NCI-H524 (cell line): Measurements from ENCODE around the gene HSPB9.
"Not testable (repeated sequence)": the region's sequence is repeated elsewhere in the genome, so short reads cannot be mapped to it uniquely, and the experiment has no call there.

ENCODE experiments used
- DNase-seq, 2 experiments: peaks; one replicate each; lab custom pipeline; 2025; lab: John Stamatoyannopoulos, UW

Gene HSPB9

DNA sequence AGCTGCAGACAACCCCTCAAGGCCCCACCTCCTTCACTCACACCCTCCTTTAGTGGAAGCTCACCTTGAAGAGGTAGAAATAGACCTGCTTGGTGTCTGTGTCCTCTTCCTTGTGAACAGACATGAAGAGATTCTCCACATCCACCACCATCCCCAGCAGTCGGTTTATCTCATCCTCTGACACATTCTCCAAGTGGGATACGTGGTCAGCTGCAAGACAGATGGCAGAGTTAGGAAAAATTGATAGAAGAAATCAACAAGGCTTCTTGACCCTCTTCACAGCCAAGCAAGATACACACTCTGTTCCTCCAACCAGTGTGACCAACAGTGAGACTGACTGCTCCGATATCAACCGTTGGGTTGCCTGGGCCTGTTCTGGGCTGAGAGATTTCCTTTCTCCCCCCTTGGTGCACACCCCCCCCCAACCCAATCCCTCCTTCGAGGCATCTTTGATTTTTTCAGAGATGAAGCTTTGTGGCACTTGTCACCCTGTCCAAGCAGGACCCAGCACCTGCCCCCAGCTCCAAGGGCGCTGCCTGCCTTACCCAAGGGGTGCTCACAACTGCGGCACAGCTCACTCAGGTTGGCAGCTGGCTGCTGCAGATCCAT, 2.3 kb upstream of the HSPB9 start:
- no peak for DNase-seq

DNA sequence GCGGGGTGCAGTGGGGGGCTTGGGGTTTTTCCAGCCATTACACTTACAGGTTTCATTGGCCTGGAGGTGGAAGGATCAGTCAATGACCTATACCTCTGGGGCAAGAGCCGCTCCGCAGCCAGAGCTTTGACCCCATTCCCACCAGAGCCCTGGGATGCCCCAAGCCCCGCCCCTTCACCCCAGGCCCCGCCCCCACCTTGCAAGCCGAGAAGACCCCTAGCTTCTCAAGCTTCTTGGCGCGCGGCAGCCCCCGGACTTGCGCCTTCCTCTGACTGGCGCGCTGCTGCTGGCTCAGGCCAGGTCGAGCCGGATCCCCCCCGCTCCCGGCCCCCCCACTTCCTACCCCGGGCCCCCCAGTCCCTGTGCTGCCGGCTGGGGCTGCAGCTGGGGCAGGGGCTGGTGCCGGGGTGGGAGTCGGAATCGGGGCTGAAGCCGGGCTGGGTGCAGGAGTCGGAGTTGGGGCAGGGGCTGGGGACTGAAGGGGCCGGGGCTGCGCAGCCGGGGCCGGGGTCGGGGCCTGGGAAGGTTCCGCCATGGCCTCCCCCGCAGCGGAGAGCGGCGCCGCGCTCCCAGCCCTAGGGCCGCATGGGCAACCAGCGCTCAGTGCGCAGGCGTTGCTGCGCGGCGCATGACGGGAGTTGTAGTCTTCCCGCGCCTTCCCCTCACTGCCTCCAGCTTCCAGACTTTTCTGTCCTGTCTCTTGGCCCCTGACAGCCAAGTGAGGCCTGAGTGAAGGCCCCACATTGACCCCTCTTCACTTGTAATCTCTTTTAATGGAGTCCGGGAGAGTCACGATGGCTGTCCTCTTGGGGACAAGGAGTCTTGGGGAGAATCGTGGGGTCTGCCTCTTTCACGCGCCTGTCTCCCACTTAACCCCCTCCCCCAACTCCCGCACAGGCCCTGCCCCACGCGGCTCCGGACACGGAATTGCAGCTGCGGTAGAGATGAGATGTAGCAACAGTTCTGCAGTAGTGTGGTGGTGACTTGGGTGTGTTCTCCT, 1.5 kb upstream of the HSPB9 start, which contains the start of gene KAT2A:
Gene KAT2A (minus strand): TSS at position 598 of the 1,000 bp plus-strand sequence. CDS start 63 bp downstream, at position 535.
- peak; percentile 70 to 85 for DNase-seq

DNA sequence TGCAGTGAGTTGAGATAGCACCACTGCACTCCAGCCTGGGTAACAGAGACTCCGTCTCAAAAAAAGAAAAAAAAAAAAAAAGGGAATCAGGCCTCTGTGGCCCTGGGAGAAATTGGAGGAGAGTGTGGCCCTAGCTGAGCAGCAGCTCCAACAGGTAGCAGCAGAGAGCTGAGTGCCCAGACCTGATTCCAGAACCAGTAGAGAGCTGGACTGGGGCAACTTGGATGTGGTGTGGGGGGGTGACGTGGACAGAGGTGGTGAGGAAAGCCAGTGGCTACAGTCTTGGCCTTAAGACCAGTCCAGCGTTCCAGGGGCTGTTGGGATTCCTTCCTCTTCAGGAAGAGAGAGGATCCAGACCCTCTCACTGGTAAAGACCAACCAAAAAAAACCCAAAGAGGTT, 1.7 kb downstream of the HSPB9 start:
- DNase-seq: no peak

DNA sequence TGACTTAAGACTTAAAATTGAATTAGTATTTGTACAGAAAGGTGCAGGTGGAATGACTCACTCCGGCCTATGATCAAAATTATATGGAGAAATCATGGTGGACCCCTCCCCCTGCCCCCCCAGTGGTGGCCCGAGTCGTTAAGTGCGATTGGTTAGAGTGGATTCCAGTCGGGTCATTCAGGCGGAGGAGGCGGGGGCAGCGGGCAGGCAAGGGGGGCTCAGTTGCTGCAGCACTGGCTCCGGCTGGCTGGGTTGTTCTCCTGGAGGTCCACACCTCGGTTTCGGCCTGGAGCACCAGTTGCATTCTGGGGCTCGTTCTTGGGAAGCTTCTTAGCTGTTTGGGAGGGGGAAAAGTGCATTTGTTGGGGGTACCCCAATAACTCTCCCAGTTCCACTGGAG, 3.0 kb downstream of the HSPB9 start:
- no peak for DNase-seq

DNA sequence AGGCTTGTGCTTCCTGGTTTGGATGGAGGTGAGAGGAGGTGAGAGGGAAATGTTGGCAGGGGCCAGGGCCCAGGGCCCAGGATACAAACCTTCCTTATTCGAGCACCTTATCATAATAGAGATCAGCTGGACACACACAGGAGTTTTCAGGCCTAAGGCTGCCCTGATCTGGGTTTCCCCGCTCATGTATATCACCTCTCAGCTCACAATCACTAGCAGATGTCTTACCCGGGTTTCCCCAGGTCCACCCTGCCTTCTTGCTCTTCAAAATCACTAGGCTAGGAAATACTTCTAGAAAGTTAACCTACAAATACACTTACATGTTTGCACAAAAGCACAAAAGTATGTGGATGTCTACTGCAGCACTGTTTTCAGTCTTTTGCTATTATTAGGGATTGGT, 4.2 kb downstream of the HSPB9 start:
- no peak for DNase-seq

DNA sequence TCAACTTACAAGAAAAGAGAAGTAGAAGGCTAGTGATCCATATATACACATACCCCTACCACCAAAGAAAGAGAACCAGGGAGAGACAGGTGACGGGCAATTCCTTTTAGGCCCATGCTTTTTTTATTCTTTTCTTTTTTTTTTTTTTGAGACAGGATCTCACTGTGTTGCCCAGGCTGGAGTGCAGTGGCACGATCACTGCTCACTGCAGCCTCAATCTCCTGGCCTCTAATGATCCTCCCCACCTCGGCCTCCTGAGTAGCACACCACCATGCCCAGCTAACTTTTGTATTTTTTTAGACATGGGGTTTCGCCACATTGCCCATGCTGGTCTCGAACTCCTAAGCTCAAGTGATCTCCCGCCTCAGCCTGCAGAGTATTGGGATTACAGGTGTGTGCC, 4.8 kb downstream of the HSPB9 start:
- no peak for DNase-seq

DNA sequence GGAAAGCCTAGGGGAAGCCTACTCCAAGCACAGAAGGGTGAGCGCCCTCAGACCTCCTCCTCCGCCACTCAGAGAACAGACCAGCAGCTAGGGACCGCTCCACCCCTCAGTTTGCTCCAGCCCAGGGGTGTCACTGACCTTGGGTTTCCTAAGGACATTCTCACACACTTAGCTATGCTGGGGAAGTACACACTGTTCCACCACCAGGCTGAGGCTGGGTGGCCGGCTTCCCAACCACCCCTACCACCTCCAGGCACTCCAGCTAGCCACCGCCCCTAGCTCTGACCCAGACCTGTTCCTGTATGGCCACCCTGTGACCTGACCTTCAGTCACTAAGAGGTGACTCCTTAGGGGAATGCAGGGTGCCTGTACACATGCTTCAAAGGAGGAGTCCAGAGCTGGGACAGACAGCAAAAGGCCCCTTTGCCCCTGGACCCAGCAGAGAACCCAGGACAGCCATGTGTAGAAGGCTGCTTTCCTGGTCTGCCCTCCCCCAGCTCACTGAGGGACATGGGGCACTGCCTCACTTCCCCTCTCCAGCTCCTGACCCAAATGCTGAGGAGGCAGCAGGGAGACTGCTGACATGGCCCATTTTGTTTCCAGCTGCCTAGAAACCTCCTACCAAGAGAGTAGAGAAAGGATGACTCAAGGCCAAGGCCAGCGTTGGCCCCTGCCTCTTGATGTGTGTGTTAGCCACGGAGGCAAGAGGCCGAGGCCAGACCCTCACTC, 6.7 kb downstream of the HSPB9 start:
- DNase-seq: no peak

DNA sequence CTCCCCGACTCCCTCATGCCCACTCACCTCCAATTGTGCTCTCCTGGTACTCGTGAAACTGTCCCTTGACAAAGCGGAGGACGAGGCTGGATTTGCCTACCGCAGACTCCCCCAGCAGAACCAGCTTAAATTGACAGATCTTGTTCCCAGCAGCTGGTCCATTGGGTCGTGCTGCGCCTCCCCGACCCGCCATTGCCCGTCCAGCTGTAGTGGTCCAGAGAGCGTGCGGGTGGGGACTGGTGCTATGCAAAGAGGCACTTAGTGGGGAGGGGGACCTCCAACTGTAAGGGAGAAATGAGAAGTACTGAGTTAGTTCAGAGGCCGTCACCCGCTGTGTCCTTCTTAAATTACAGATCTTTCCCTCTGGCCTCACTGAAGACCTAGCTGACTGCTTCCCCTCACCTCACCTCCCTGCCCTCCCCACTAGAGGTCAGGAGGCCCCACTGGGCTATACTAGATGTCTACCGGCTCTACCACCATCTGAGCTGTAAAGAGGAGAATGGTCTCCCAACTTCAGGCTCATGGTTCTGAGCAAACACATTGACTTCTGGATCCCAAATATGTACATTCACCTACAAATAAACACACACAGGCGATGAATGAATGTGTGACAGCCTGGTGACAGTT, 7.8 kb downstream of the HSPB9 start:
- no peak for DNase-seq

DNA sequence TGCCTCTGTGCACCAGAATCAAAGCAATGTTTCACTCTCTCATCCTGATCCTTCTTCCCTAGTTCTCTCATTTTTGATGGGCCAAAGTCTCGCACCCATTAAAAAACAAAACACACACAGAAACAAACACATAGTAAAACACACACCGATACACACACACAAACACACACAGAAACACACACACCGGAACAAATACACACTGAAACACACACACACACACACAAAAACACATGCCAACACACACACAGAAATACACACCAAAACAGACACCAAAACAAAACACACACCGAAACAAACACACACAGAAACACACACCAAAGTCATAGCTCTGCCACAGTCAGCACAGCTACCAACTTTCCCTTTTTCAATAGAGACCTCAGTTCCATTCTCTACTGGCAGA, 8.6 kb downstream of the HSPB9 start:
- DNase-seq: no peak

DNA sequence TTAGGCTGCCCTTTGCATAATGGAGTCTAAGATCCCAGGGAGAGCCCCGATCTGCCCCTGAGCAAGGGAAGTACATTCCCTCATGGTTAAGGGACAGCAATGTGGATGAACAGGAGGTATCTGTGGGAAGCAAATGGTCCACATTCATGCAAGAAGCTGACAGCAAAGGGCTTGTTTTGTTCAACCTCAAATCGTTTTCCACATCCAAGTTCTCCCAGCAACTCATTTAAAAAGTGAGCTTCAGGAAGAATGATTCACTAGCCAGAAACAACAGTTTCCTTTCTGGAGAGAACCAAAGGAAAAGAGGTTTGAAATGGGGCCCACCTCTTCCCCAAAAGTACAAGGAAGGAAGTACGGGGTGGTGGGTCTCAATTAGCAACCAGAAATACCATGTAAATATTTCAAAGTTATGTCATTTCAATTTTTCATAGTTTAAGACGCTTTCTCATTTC, 9.4 kb downstream of the HSPB9 start:
- no peak for DNase-seq

DNA sequence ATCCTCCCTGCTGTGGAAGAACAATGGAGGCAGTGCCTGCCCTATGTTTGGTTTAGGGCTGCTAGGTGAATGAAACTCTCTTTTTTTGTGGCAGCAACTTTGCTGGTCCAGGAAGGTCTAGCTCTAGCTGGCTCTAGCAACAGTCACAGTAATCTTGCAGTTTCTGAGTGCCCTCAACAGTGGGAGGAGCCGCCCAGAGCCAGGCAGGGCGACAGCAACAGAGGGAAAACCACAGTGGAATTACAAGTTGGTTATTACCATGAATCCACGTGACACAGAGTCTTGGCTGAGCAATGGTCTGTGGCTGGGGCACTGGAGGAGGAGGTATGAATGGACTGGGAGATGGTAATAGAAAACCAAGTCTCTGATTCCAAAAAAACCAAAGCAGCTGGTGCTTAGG, 10.3 kb downstream of the HSPB9 start:
- DNase-seq: no peak

DNA sequence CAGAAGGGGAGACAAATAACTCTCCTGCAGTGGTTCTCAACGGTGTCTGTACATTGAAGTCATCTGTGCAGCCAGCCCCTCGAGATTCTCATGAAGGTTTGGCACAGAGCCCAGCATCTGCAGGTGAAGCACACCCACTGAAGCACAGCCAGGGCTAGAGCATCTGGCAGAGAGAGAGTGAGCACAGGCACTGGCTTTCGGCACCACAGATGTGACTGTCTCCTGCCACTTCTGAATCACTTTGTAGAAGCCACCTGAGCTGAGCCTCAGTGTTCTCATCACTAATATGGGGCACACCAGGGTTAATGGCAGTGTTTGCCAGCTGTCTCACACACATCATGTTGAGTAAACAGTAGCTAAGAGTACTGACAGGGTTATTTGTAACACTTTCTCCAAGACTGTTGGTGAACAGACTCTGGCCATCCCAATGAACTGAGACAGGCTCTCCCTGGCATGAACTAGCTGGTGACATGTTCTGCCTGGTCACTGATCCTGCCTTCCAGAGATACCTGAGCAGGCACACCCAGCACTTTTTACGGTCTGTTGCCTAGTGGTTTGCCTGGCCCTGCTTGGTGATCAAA, 10.9 kb downstream of the HSPB9 start:
- DNase-seq: peak; percentile 67 to 85

DNA sequence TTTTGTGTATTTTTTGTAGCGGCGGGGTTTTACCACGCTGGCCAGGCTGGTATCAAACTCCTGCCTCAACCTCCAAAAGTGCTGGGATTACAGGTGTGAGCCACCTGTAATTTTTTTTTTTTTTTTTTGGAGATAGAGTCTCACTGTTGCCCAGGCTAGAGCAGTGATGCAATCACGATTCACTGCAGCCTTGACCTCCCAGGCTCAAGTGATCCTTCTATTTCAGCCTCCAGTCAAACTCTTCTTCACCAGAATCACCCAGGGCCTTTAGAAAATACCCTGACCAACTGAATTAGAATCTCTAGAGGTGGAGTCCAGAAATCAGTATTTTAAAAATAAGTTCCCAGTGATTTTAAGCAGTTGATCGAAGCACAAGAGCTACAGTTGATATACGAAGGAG, 12.5 kb downstream of the HSPB9 start:
- DNase-seq: no peak

DNA sequence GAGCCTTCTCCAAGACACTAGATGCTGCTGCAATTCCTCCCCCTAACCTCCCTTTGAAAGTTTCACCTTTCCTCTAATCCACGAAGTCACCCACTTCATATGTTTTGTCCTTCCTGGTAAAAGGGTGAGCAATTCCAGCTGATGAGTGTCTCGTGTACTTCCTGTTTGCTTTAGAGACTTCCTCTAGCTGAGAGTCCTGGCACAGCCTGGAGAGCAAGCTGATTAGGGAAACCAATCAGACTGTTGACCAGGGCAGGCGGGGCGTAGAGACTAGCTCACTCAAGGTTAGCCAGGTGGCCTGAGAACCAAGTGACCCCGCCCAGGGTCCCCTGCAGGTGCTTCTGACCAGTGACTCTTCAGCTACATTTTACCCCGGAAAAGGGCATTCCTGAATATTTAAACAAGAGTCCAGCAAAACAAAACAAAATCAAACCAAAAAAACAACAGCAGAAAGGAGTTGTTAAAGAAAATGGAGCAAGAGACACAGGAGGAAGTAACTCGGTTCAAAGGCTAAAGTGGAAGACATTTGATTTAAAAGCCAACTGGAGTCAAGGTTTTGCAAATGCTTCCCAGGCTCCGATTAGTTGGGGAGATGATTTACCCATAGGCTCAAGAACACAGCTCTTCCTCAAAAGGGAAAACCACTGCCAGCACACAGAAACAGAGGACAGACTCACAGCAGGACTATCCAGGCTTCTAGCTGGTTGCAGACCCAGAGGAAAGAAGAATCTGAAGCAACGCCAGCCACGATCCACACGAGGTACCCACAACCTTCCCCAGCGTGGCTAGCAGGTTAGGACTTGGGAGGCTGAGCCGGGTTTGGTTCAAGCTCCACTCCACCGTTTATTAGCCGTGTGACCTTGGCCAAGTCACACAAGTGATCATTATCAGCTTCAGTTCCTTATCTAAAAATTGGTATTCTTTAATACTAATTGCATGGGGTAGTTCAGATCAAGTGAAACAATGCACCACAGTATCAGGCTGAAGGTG, 13.4 kb downstream of the HSPB9 start:
- DNase-seq: no peak

DNA sequence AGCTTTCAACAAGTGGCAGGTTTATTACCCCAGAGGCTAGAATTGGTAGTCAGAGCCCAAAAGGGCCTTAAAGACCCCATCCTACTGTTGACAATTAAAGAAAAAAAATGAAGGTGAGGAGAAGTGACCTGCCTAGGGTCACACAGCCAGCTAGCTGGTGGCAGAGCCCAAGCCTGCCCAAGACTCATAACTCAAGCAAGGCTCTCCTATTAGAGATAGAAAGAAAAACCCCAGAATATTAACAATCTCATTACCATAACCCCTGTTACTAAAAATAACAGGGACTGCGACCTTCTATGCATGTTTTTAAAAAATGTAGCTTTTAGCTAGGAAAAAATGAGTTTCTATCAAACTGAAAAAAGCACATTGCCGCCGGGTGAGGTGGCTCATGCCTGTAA, 14.0 kb downstream of the HSPB9 start:
- no peak for DNase-seq

DNA sequence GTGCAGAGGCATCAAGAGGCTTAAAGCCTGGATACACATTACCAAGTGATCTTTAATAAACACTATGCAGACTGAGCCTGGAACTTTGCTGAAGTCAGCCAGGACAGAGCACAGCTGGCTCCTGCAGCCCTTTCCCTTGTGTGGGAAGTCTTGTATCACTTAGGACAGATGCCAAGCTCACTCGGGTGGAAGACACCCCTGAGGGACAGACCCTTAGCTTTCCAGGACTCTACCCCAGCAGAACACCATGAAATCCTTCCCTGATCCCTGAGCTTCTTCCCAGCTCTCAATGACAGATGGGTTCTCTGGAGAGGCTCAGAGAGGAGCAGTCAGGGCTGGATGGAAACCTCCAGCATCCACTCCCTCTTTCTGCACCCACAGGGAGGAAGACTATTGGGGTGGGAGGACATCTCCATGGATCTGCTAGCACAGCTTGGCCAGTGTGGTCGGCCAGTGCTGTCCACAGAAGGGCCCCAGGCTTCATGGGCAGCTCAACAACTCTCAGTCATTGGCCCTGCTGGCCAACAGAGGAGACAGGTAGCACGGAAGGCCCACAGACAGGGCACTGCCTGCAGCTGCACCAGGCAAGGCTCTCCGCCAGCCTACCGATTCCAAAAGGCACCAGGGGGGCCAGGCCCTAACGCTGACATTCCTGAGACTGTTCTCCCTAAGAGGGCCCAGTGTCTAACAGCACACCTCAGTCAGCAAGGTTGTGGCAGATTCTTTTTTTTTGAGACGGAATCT, 16.3 kb downstream of the HSPB9 start:
- peak; percentile 31 to 58 for DNase-seq

DNA sequence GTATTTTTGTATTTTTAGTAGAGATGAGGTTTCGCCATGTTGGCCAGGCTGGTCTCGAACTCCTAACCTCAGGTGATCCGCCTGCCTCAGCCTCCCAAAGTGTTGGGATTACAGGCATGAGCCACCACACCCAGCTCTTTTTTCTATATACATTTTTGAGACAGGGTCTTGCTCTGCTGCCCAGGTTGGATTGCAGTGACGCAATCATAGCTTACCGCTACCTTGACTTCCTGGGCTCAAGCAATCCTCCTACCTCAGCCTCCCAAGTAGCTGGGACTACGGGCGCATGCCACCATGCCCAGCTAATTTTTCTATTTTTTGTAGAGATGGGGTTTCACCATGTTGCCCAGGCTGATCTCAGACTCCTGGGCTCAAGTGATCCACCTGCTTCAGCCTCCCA, 18.1 kb downstream of the HSPB9 start:
- DNase-seq: not testable (repeated sequence)

DNA sequence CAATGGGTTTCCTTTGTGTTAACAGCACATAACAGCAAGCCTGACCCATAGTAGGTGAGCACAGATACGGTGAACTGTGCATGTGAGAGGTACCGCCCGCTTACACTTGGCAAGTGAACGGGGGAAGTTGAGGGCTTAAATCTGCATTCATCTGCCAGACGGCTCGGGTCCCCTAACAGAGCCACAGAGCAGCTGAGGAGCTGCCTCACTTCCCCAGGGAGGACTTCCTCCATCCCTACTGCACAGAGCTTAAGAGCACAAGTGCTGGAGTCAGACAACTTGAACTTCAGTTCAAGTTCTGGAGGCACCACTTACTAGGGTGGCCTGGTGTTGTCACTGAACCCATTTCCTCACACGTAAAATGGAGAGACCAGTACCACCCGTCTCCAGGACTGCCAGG, 18.8 kb downstream of the HSPB9 start:
- no peak for DNase-seq

DNA sequence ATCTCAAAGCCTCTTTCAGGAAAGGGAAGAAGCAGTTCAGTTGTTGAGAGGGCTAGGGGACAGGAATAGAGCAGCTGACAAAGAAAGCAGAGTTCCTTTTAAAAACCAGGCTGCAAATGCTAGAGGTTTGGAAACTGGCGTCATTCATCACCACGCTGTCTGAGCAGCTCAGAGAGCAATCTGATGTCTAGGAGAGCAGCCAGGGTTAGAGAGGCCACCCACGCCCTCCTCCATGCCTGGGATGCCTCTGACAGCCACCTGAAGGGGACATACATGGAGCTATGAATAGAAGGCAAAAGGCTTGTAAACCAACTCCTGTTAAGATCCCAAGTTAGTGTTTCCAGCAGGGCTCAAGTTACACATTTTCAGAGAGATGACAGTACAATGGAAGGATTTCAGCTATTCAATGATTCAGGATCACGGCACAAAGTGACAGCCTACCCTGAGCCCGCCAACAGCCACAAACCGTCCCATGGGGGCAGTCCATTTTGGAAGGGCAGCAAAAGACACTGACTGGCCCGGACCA, 19.8 kb downstream of the HSPB9 start:
- DNase-seq: no peak
